Stimulated activated CD4-positive, alpha-beta T cell treated with anti-CD3 and anti-CD28 coated beads, Interleukin-12 subunit alpha, Interleukin-12 subunit beta, amount 100 ng/mL, for 4 hours (primary cell): Measurements from ENCODE around the gene KRT84.
"Not testable (repeated sequence)": the region's sequence is repeated elsewhere in the genome, so short reads cannot be mapped to it uniquely, and the experiment has no call there.

Experiments
- DNase-seq: peaks from one replicate; pipeline ENCODE4 v3.0.0-alpha.2; 2020

Gene KRT84

DNA sequence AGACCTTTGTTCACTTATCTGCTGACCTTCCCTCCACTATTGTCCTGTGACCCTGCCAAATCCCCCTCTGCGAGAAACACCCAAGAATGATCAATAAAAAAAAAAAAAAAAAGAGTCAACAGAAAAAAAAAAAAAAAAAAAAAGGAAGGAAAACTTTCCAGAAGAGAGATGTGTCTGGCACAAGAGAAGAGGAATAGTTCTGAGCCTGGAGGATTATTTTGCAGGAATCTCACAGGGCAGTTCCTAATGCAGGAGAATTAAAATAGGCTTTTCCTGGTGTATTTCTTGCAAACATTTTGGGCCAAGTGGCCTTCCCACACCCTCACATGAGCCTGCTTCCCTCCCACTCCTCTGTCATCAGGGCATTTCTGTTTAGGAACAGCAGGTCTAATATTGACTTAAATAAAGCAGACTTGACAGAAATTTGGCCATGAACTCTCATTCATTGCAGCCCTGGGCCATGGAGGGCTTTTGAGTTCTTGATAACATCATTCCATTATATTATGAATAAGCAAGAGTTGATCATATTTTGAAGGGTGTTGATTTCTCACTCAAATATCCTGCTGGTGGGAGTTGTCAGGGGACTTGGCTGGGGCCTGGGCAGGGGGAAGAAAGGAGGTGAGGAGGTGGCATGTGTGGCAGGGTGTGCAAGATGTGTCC lies 25.3 kb upstream of the KRT84 start:
- DNase-seq: not testable (repeated sequence)

DNA sequence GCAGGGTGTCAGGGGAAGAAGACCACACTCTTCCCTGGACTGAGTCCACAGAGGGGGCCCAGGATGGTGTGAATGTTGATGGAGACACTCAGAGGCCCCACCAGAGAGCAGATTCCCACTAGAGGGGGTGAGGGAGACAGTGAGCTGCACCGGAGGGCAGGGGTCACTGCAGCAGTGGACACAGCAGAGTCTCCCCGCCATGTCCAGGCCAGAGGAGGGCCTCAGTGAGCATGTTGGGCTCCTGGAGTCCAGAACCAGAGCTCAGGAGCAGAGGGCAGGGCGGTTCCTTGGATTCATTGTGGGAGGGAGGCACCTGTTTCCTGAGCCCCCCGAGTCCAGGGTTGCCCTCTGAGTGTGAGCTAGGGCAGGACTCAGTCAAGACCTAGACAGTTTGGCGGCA lies 22.5 kb upstream of the KRT84 start:
- no peak for DNase-seq

DNA sequence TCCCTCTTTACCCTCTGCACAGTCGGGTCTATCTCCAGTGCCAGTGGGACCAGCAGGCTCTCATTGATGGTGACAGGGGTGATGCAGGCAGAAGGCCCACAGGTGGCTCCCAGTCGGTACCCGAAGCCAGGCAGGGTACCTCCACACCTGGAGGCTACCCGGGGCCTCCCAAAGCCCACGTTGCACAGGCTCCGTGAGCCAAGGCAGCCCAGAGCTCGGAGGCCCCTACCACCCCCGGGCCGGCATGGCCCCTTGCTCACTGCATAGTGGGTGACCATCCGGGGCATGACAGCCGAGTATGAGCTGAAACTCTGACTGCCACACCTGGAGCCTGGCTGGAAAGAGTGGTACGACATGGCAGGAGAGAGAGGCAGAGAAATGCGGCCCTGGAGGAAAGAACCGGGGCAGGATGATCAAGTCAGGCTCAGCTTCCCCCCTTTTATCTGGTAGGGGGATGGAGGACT lies 20.5 kb upstream of the KRT84 start, which contains the start of gene KRT82:
TSS of gene KRT82 (minus strand) at position 414 of the 464 bp plus-strand sequence. CDS start at position 356, 58 bp downstream.
- DNase-seq: no peak

DNA sequence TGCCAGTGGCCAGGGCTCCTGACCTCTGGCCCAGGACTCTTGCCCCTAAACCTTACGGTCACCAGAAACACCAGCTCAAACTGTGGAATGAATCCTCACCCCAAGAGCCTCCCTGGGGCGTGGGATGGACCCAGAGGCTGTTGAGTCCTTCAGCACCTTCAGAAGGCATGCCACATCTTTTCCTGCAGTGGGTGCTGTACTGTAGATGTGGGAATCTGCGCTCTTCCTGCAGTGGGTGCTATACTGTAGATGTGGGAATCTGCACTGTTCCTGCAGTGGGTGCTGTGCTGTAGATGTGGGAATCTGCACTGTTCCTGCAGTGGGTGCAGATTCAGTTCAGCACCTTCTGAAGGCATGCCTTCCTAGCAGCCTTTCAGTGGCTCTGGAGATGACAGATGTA lies 19.5 kb upstream of the KRT84 start:
- DNase-seq: no peak

DNA sequence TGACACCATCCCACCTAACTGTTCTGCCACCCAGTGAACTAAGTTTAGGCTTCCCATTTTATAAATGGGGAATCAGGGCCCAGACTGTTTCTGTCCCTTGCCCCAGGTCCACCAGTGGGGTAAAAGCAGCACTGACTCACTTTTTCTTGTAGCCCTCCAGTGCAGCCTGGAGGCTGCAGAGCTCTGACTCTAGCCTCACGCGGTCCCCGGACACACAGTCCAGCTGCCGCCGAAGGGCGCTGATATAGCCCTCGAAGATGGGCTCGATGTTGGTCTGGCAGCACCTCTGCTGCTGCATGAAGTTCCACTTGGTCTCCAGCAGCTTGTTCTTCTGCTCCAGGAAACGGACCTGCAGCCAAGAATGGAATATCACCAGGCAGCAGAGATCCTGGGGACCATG lies 18.1 kb upstream of the KRT84 start:
- no peak for DNase-seq

DNA sequence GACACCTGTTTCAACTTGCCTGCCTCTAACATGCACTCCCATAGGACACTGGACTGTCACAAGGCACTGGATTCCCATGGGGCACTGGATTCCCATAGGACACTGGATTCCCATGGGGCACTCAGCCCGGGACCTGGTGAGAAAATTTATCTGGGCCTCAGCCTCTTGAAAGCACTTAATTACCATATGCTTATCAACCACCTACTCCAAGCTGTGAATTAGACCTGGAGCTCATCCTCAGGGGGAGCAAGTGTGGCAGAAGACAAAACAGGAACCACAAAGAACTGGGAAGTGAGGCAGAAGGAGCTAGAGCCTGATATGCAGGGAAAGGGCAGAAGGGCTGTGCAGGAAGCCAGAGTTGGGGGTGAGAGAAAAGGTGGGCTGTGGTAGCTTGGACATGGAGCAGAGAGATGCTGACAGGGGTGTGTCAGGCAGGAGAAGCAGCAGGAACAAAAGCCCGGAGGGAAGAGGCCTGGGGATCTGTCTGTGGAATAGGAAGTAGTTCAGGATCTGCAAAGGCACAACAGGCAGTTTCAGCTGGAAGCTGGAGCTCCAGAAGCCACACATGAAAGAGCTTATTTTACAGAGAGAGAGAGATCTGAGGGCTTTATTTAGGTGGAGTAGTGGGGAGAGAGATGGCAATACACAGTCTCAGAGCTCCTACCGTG lies 17.6 kb upstream of the KRT84 start:
- no peak for DNase-seq

DNA sequence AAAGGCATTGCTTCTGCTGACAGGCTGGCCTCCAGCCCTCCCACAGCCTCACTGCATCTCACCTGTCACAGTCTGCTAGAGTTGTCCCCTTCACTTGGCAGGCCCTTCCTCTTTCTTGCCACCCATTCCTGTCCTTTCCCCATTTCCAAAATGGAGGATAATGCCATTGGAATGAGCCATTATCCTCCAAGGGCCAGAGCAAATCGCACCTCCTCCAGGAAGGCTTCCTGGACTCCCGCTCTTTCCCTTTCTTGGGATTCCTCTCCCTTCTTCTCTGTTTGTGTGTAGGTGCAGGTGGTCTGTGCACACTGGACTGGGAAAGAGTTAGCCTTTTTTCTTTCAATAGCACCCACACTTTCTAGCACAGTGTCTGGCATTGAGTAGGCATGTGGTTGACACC lies 16.9 kb upstream of the KRT84 start:
- no peak for DNase-seq

DNA sequence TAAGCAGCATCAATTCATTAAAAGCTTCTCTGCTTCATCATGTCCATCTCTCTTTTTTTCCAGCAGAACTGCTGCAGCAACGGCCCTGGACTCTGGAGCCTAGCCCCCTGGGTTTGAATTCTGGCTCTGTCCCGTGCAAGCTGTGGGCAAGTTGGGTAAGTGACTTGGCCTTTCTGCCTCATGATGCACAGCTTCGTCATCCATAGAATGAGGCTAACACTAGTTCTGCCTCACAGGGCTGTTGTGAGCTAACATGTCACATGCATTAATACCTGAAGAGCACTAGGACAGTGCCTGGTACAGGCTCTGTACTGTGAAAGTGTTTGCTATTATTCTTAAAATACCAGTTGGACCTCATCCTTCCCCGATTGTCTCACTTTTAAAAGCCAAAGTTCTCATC lies 16.5 kb upstream of the KRT84 start:
- DNase-seq: no peak

DNA sequence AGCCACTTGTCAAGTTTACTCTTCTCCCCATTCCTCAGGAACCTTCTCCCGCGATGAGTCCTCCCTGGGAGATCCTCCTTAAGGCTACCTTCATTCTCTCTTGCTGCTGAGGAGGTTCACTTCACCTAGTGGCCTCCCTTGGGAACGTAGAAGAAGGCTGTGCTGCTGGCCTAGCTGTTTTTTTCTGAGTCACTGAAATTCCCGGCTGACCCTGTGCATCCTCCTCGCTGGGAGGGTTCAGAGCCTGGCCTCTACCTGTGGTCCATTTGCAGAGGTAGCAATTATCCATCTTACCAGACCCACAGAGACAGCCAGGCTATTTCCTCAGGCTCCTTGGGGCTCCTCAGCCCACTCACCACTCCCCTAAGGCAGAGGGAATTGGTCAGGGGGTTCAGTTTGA lies 16.1 kb upstream of the KRT84 start:
- no peak for DNase-seq

DNA sequence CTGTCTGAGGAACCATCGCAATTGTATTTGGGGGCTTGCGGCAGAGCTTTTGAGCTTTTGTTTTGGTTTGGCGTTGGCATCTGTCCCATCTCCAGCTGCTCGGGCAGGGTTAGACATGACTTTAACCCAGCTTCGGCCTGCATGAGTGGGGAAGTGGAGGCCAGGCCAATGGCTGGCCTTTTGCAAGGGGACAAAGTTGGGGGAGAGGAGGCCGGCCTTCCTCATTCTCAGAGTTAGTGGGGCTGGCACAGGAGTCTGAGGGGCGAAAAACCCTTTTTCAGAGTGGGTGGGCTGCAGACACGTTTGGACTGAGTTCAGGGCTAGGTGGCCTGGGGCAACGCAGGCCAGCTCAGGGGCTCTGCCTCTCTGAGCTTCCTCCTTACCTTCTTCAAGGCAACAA lies 15.5 kb upstream of the KRT84 start:
- DNase-seq: no peak

DNA sequence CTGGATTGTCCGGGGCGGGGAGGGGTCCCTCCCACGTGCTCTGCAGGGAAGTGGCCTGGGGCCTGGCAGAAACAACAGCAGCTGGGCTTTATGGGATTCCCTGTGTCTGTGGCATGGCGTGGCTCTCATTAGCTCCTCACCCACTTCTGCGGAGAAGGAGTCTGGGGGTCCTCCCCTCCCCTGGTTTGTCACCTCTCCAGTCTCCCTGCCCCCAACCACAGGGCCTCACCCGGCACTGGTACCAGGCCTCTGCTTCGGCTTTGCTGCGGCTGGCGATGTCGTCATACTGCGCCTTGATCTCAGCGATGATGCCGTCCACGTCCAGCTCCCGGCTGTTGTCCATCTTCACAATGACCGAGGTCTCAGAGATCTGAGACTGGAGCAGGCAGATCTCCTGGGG lies 14.3 kb upstream of the KRT84 start:
- DNase-seq: no peak

DNA sequence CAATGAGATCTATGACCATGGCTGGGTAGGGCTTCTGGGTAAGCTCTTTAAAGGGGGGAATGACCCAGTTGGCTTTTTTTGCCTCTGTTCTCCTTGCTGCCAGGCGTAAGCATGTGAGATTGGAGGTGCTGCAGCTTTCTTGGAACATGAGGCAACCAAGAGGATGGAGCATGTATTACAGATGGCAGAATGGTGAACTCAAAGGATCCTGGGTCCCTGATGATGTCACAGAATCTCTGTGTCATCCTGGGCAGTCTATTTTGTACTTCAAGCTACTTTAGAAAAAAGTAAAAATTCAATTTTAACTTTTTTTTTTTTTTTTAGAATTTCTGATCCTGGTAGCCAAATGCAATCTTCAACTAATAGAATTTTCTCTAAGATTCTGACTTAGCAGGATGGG lies 12.7 kb upstream of the KRT84 start:
- DNase-seq: no peak

DNA sequence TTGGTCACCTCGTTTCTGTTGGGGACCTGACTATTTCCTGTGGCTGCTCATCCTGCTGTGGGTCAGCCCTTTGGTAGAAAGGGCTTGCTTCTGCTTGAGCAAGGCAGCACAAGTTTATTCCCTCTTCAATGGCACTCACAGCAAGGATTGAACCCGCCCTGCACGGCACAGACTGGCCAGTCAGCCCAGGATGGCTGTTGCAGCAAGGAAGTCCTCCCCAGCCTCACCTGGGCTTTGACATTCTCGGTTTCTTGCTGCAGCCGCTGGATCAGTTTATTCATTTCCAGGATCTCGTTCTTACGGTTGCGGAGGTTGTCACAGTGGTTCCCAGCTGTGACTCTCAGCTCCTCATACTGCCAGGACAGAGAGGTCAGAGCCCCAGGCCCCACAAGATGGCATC lies 11.2 kb upstream of the KRT84 start:
- DNase-seq: no peak

DNA sequence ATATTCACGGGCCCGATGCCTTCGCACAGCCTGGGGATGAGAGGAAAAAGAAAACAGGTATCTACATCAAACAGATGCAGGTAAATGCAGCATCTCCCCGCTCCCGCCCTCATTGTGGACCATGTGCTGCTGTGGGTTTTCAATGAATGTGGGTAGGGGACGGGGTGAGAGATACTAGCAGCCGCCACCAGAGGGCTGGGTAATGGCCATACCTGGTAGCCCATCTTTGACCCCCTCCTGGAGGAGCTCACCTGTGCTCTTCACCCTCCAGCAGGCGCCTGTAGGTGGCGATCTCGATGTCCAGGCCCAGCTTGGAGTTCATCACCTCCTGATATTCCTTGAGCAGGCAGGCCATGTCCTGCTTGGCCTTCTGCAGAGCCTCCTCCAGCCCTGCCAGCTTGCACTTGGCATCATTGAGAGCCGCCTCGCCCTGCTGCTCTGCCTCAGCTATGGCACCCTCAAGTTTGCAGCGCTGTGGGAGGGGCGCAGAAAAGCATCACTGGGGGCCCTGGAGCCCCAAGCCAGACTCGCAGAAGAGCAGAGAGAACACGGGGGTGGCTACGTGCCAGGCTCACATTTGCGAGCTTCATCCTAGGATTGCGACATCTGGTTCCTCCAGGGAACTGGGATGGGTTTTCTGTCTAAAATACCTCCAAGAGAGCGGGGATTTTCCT lies 10.4 kb upstream of the KRT84 start:
- DNase-seq: no peak

DNA sequence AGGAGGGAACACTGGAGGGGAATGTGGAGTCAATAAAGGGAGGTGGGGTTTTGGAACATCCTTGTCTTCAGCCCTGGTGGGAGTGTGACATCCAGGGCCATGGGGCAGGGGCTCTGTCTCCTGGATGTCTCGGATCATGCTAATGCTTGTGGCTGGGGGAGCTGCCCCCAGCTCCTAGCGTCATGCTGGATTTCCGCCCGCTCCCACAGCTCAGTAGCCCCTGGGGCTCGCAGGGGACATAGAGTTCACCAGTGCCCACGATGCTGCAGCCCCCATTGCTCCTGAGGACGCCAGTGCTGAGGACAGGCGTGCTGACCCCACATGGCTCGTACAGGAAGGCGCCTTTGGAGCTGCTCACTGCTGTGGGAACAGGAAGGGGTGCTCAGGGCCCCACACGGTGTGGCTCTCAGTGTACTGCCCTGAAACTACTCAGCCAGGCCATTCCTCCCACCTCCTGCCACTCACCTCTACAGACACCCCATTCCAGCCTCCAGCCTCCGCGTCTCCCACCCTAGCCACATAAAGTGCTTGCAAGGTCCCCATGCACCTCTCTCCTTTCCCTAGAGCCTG lies 9.5 kb upstream of the KRT84 start:
- DNase-seq: no peak

DNA sequence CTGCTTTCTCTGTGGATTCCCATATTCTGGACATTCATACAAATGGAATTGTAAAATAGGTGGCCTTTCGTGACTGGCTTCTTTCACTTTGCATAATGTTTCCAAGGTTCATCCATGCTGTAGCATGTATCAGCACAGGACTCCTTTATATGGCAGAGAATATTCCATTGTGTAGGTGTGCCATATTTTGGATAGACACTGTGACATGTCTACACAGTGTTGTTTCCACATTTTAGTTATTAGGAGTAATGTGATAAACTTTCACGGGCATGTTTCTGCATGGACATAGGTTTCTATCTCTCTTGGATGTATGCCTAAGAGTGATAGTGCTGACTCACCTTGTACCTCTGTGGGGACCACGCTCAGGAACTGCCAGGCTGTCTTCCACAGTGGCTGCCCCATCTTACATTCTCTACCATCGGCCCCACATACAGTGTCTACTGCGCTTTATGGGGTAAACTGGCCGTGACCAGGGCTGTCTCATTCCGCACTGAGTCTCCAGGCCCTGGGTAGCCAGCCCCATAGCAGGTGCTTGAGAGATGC lies 7.1 kb upstream of the KRT84 start:
- no peak for DNase-seq

DNA sequence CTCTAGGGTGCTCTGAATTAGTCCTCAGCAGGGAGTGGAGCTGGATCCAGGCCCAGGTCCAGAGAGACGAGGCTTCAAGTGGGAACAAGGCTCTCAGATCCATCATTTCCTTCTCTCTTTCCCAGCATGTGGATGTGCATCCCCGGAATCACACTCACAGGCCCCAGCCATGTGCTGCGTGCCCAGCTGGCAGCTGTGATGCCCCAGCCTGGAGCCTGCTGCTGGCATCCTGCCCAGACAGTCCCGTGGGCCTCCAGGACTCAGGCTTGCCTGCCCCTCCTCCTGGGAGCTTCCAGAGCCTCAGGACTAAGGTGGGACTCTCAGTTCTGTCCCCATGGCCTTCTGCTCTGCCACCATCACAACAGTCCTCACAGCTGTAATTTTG lies 6.2 kb upstream of the KRT84 start:
- no peak for DNase-seq

DNA sequence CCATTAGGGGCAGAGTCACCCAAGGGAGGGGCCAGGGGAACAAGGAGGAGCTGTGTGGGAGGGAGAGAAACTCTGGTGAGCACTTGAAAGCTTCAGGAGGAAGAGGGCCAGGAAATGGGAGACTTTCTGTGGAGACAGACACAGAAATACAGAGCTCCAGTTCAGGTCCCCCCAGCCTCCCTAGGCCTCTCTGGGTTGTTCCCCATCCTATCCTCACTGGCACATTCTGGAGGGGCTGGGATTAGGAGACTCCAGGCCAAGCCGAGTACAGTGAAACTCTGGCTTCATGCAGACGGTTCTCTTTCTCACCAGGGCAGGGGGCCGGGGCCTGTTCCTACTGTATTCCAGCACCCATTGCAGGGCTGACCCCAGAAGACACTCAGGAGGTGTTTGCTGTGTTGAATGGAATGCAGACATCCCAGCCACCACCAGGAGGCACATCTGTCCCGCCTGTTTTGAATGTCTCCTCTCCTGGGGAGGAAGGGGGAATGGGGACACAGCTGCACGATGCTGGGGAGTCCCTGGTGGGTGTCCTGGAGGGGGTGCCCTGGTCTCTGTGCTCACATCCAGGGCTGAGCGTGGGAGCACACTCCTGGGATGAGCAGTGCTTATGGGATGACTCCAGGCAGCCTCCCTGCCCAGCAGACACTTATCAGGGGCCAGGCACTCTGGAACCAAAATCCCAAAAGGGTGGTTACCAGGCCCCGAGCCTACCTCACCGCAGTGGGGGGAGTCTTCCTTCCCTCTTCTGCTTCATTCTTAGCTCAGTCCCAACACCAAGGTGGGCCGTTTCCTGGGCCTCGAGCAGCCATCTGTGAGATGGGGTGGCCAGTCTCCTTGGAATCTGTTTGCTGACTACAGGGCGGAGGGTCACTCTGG lies 5.5 kb upstream of the KRT84 start:
- no peak for DNase-seq

DNA sequence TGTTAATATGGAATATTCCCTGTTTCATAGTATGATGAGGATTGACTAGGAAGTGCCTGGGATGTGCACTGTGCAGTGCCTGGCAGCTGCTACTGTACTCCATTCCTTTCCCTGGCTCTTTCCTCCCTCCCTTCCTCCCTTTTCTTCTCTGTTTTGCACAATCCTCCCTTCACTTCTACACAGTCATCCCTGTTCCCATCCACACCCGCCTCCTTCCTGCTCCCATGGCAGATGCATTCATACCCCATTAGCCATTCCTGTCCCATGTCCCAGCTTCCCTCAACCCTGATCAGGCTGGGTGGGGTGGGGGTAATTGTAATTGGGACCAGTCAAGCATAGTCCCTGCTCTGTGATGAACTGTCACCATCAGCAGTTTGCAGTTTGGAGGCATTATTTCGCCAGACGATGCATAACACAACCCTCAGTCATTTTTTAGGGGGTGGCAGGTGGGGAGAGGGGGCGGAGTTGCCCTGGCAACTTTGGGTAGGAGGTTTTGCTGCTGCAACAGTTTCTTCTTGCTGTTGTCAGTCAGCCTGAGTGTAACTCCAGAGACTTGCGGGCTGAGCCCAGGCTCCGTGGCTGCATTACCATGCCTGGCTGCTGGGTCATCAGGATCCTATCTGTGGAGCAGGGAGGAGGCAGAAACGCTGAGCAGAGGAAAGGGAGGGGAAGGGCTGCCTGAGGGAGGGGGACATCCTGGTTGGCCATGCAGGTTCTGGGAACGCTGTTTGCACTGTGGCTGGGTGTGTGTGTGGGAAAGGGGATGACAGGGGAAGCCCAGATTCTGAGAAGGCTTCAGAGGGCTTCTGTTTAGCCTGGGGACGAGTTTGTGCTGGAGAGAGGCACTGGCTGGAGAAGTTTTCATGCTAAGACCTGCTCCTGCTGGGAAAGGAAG lies 4.1 kb upstream of the KRT84 start:
- DNase-seq: no peak

DNA sequence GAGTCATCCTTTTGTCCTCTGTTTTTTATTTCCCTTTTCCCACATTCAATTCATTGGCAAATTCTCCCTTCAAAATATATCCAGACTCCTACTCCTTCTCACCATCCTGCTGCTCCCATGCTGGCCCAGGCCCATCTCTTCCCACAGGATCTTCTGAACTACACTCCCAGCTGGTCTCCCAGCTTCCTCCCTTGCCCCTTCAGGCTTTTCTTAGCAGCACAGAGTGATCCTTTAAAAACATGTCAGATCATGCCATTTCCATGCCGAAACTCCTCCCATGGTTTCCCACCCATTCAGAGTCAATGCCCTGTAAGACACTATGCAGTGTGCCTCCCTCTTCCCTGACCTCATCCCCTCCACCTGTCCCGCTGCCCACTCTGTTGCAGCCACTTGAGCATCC lies 2.4 kb upstream of the KRT84 start:
- no peak for DNase-seq

DNA sequence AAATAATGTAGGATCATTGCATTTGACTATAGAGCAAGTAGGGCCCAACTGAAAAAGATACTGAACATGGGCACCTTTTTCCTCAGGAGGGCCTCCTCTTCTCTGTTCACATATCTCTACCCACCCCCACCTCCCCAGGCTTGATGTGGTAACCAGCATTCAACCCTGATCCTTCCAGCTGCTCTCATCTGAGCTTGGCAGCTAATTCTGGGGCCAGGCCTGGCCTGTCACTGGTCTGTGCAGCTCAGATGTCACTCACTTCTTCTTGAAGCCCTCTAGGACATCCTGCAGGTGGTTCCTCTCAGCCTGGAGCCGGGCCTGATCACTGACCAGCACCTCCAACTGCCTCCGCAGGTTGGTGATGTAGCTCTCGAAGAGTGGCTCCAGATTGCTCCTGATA lies 2.1 kb downstream of the KRT84 start:
- no peak for DNase-seq

DNA sequence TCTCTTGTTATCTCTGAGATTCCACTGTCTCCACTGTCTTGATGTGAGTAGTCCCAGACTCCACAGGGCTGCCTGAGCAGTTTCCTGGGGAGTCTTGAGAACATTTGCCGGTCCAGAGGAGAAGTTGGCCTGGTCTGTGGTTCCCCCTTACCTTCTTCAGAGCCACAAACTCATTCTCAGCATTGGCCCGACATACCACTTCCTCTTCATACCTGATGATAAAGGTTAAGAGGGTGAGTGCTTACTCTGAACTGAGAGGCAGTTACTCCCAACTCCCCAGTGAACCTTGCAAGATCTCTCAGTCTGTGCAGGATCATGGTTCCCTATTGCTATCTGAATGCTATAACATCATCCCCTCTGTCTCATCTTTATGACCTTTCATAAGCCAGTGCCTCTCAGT lies 2.6 kb downstream of the KRT84 start:
- DNase-seq: no peak
